Astrocyte (in vitro differentiated cells and primary cell): ENCODE measurements around the gene GAMT. TPM values are rescaled to one million over a fixed set of nuclear protein-coding genes. Genes with fewer than 3 reads are reported as not detected.

Experiments
- DNase-seq: peaks from one replicate; pipeline ENCODE4 v3.0.0-alpha.2; 2010; ENCODE audit warnings: low read depth
- FAIRE-seq: peaks from 2 replicates; lab custom pipeline; 2011; peaks lifted over from hg19 to GRCh38; lab: Jason Lieb, UNC
- H2AFZ ChIP-seq: 2 replicates; pipeline ENCODE4 v1.6.0; 2012; ENCODE audit warnings: low read depth, low read length, inconsistent platforms
- H3K27ac ChIP-seq: 2 replicates; pipeline ENCODE4 v1.5.1; 2011; ENCODE audit warnings: low read depth, low read length, inconsistent platforms
- H3K27me3 ChIP-seq: 2 replicates; pipeline ENCODE4 v1.6.0; 2011; ENCODE audit warnings: low read length, inconsistent platforms; ENCODE audit not compliant: insufficient read depth
- H3K36me3 ChIP-seq: 2 replicates; pipeline ENCODE4 v1.5.1; 2011; ENCODE audit warnings: low read length, inconsistent platforms; ENCODE audit not compliant: insufficient read depth
- H3K4me1 ChIP-seq: 2 replicates; pipeline ENCODE4 v1.5.1; 2011; ENCODE audit warnings: low read length, inconsistent platforms; ENCODE audit not compliant: insufficient read depth
- H3K4me2 ChIP-seq: 2 replicates; pipeline ENCODE4 v1.6.0; 2012; ENCODE audit warnings: low read length, inconsistent platforms
- H3K4me3 ChIP-seq: 2 replicates; pipeline ENCODE4 v1.5.1; 2011; ENCODE audit warnings: low read depth, mild to moderate bottlenecking, low read length, inconsistent platforms; ENCODE audit not compliant: insufficient read depth
- H3K79me2 ChIP-seq: 2 replicates; pipeline ENCODE4 v1.6.0; 2012; ENCODE audit warnings: mild to moderate bottlenecking, low read length, inconsistent platforms; ENCODE audit not compliant: insufficient read depth
- H3K9ac ChIP-seq: 2 replicates; pipeline ENCODE4 v1.6.0; 2012; ENCODE audit warnings: mild to moderate bottlenecking, low read length, inconsistent platforms
- H3K9me3 ChIP-seq: 2 replicates; pipeline ENCODE4 v1.5.1; 2012; ENCODE audit warnings: low read depth, mild to moderate bottlenecking, low read length, inconsistent platforms; ENCODE audit not compliant: insufficient read depth
- H4K20me1 ChIP-seq: 2 replicates; pipeline ENCODE4 v1.6.0; 2012; ENCODE audit warnings: low read length, inconsistent platforms; ENCODE audit not compliant: insufficient read depth
- H3K27ac Mint-ChIP-seq: one replicate; pipeline ENCODE4 v1.8.0; 2021; ENCODE audit warnings: mild to moderate bottlenecking, mixed read lengths; ENCODE audit not compliant: unreplicated experiment
- H3K27me3 Mint-ChIP-seq: one replicate; pipeline ENCODE4 v1.8.0; 2021; ENCODE audit warnings: low read depth, mixed read lengths; ENCODE audit not compliant: unreplicated experiment
- H3K36me3 Mint-ChIP-seq: one replicate; pipeline ENCODE4 v1.8.0; 2021; ENCODE audit warnings: low read depth, mixed read lengths; ENCODE audit not compliant: unreplicated experiment
- H3K4me1 Mint-ChIP-seq: one replicate; pipeline ENCODE4 v1.8.0; 2021; ENCODE audit warnings: low read depth, mixed read lengths; ENCODE audit not compliant: unreplicated experiment
- H3K4me3 Mint-ChIP-seq: one replicate; pipeline ENCODE4 v1.8.0; 2021; ENCODE audit warnings: mild to moderate bottlenecking, moderate library complexity, mixed read lengths; ENCODE audit not compliant: unreplicated experiment
- H3K9me3 Mint-ChIP-seq: one replicate; pipeline ENCODE4 v1.8.0; 2021; ENCODE audit warnings: mild to moderate bottlenecking, mixed read lengths; ENCODE audit not compliant: unreplicated experiment
- EZH2 ChIP-seq: IDR thresholded peaks from 2 replicates; pipeline ENCODE4 v1.6.1; 2012; ENCODE audit warnings: mild to moderate bottlenecking, low read length, inconsistent platforms; ENCODE audit not compliant: insufficient read depth
- total RNA-seq: library from RNA; stranded (reverse); gene quantifications from 2 replicates; pipeline ENCODE4 v1.2.1, GENCODE V29; 2021
- TF ChIP-seq, protein P1 (sequence below): IDR thresholded peaks from 2 replicates; pipeline ENCODE4 v1.5.1; 2011; ENCODE audit warnings: low read depth, mild to moderate bottlenecking, inconsistent platforms, low read length, moderate library complexity; ENCODE audit not compliant: insufficient read depth

GAMT gene
- total RNA-seq, 1 donor from 2014 or later = 35.9 TPM

DNA sequence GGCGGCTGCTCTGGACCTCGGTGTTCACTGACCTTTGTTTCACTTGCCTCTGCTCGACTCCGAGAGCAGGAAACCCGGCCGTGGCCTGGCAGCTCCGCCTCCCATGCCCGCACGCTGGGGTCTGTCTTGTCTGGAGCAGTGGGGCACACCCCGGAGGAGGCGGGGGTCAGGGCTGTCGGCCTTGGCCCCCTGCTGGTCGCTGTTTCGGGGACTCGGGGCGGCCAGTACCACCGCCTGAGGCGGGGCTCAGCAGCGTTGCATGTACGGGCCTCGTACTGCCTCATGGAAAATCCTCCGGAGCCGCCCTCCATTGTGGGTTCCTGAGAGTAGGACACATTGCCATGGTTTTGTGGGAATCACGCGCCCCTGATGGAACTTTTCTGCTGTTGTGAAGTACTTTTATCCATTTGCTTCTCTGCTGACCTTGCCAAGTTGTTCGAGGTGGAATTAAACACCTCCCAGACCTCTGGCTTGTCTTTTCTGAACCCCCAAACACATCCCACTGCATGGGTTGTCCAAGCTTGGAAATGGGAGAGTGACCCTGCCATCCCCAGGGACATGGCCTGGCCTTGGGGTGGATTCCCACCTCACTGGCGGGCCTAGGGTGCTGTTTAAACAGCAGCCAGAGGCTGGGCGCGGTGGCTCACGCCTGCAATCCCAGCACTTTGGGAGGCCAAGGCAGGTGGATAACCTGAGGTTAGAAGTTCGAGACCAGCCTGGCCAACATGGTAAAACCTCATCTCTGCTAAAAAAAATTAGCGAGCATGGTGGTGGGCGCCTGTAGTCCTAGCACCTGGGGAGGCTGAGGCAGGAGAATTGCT is 23.2 kb downstream of the GAMT start:
- Histone ChIP-seq H2AFZ (no peak overlapping the region), H3K4me3 (no peak overlapping the region), H3K4me2 (no peak overlapping the region), H3K9me3 (no peaks in the 10 kb centered on the region), H3K79me2 (no peaks in the 10 kb centered on the region), H3K4me1 (peaks cover 13% of the 10 kb centered on the region), H4K20me1 (peaks cover 32% of the 10 kb centered on the region), H3K36me3 (peaks cover 3% of the 10 kb centered on the region), H3K27me3 (no peaks in the 10 kb centered on the region), H3K27ac (no peak overlapping the region), H3K9ac (no peak overlapping the region)
- no peak for DNase-seq
- Mint-ChIP-seq H3K36me3 (peaks cover 12% of the 10 kb centered on the region), H3K9me3 (no peaks in the 10 kb centered on the region), H3K4me1 (peaks cover 3% of the 10 kb centered on the region), H3K27ac (no peak overlapping the region), H3K27me3 (no peaks in the 10 kb centered on the region), H3K4me3 (no peak overlapping the region)
- no peak for TF ChIP-seq EZH2
- TF ChIP-seq, protein P1, sequence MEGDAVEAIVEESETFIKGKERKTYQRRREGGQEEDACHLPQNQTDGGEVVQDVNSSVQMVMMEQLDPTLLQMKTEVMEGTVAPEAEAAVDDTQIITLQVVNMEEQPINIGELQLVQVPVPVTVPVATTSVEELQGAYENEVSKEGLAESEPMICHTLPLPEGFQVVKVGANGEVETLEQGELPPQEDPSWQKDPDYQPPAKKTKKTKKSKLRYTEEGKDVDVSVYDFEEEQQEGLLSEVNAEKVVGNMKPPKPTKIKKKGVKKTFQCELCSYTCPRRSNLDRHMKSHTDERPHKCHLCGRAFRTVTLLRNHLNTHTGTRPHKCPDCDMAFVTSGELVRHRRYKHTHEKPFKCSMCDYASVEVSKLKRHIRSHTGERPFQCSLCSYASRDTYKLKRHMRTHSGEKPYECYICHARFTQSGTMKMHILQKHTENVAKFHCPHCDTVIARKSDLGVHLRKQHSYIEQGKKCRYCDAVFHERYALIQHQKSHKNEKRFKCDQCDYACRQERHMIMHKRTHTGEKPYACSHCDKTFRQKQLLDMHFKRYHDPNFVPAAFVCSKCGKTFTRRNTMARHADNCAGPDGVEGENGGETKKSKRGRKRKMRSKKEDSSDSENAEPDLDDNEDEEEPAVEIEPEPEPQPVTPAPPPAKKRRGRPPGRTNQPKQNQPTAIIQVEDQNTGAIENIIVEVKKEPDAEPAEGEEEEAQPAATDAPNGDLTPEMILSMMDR = no peak
- no peak for FAIRE-seq

DNA sequence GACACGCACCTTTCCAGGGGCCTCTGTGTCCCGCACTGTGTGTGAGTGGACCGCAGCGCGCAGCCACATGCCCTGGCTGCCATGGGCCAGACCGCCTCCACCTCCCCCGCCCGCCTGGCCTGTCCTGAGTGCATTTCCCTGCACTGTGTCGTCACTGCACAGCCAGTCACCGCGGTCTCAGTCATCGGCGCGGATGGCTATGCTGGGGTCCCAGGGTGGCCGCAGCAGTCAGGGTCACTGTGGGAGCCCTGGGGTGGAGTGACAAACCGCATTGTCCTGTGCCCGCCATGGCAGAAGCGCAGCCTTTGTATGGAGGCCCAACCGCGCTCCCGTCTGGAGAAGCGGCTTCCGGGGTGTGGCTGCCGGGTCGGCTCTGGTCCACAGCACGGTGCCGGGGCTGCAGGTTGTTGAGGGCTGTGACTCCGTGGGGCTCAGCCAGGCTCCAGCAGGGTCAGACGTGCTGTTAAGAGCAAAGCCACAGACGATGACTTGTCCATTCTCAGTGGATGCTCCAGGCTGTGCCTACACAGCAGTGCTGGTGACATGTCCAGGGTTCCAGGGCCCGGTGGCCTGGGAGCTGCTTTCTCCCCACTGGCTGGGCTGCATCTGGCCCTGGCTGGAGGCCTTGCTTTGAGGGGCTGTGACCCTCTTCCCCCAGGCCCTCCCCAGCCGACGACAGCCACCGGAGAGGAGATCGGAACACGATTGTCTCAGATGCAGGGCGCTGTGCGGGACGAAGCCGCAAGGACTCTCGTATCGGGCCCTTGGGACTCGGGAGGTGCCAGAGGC is 24.0 kb downstream of the GAMT start:
- no peak overlapping the region for H3K27ac Mint-ChIP-seq
- Histone ChIP-seq H3K36me3 (peaks cover 3% of the 10 kb centered on the region), H3K4me3 (no peak overlapping the region), H3K79me2 (no peaks in the 10 kb centered on the region), H3K27me3 (no peaks in the 10 kb centered on the region), H3K4me2 (no peak overlapping the region), H3K27ac (no peak overlapping the region), H3K4me1 (peaks cover 19% of the 10 kb centered on the region), H3K9ac (no peak overlapping the region), H3K9me3 (no peaks in the 10 kb centered on the region), H4K20me1 (peaks cover 28% of the 10 kb centered on the region), H2AFZ (no peak overlapping the region)
- no peak for FAIRE-seq
- peaks cover 15% of the 10 kb centered on the region for H3K36me3 Mint-ChIP-seq
- H3K9me3 Mint-ChIP-seq = no peaks in the 10 kb centered on the region
- no peaks in the 10 kb centered on the region for H3K27me3 Mint-ChIP-seq
- H3K4me3 Mint-ChIP-seq = no peak overlapping the region
- no peak for TF ChIP-seq EZH2
- TF ChIP-seq, protein P1 = no peak
- DNase-seq = no peak
- peaks cover 3% of the 10 kb centered on the region for H3K4me1 Mint-ChIP-seq
